WTC11 (cell line): ENCODE results near the gene IRX4. TPM values are rescaled to one million over a fixed set of nuclear protein-coding genes. Genes with fewer than 3 reads are reported as not detected.

Source experiments
- CBFB ChIP-seq: sonication (generic); formaldehyde crosslinking; IDR thresholded peaks from 2 replicates; pipeline ENCODE4 v1.8.1; 2022; ENCODE audit warnings: mild to moderate bottlenecking, low read depth, missing genetic modification reagents
- CREB1 ChIP-seq: sonication (generic); formaldehyde crosslinking; IDR thresholded peaks from 2 replicates; pipeline ENCODE4 v1.8.0; 2023; ENCODE audit warnings: mild to moderate bottlenecking, missing genetic modification reagents
- ETV6 ChIP-seq: sonication (generic); formaldehyde crosslinking; IDR thresholded peaks from 2 replicates; pipeline ENCODE4 v1.8.1; 2022; ENCODE audit warnings: mild to moderate bottlenecking, missing genetic modification reagents
- FOXK1 ChIP-seq: sonication (generic); formaldehyde crosslinking; IDR thresholded peaks from 2 replicates; pipeline ENCODE4 v1.8.0; 2022; ENCODE audit warnings: mild to moderate bottlenecking, moderate library complexity, missing genetic modification reagents
- FOXP1 ChIP-seq: sonication (generic); formaldehyde crosslinking; IDR thresholded peaks from 2 replicates; pipeline ENCODE4 v1.8.0; 2022; ENCODE audit warnings: missing genetic modification reagents, mild to moderate bottlenecking, moderate library complexity, borderline replicate concordance
- GTF2I ChIP-seq: fragments of 250-450 bp; sonication (Bioruptor Pico); conservative IDR thresholded peaks from 2 replicates; pipeline ENCODE4 v1.4.0; 2021; ENCODE audit warnings: mild to moderate bottlenecking
- KAT7 ChIP-seq: sonication (generic); formaldehyde crosslinking; IDR thresholded peaks from 2 replicates; pipeline ENCODE4 v1.8.1; 2023; ENCODE audit warnings: missing genetic modification reagents, mild to moderate bottlenecking, borderline replicate concordance
- NFATC4 ChIP-seq: fragments of 250-450 bp; sonication (Bioruptor Pico); IDR thresholded peaks from 2 replicates; pipeline ENCODE4 v1.9.0; 2021; ENCODE audit warnings: mild to moderate bottlenecking
- NFE2L1 ChIP-seq: sonication (generic); formaldehyde crosslinking; IDR thresholded peaks from 2 replicates; pipeline ENCODE4 v1.8.1; 2023; ENCODE audit warnings: missing genetic modification reagents
- NR1H2 ChIP-seq: sonication (generic); formaldehyde crosslinking; IDR thresholded peaks from 2 replicates; pipeline ENCODE4 v1.9.0; 2021; ENCODE audit warnings: mild to moderate bottlenecking, moderate library complexity, missing genetic modification reagents
- NR2C2 ChIP-seq: sonication (generic); formaldehyde crosslinking; IDR thresholded peaks from 2 replicates; pipeline ENCODE4 v1.8.0; 2022; ENCODE audit warnings: mild to moderate bottlenecking, missing genetic modification reagents
- RELA ChIP-seq: sonication (generic); formaldehyde crosslinking; IDR thresholded peaks from 2 replicates; pipeline ENCODE4 v1.8.1; 2022; ENCODE audit warnings: missing genetic modification reagents, mild to moderate bottlenecking, borderline replicate concordance
- TEAD4 ChIP-seq: sonication (generic); formaldehyde crosslinking; IDR thresholded peaks from 2 replicates; pipeline ENCODE4 v1.8.0; 2022; ENCODE audit warnings: mild to moderate bottlenecking, missing genetic modification reagents
- TP53 ChIP-seq: sonication (generic); formaldehyde crosslinking; IDR thresholded peaks from 2 replicates; pipeline ENCODE4 v1.8.1; 2023; ENCODE audit warnings: mild to moderate bottlenecking, missing genetic modification reagents
- ZNF263 ChIP-seq: sonication (generic); formaldehyde crosslinking; IDR thresholded peaks from 2 replicates; pipeline ENCODE4 v1.8.1; 2022; ENCODE audit warnings: low read depth, mild to moderate bottlenecking, moderate library complexity, missing genetic modification reagents
- ZNF317 ChIP-seq: sonication (generic); formaldehyde crosslinking; IDR thresholded peaks from 2 replicates; pipeline ENCODE4 v1.8.1; 2023; ENCODE audit warnings: low read depth, mild to moderate bottlenecking, moderate library complexity, missing genetic modification reagents, borderline replicate concordance
- total RNA-seq: library from RNA; stranded (reverse); gene quantifications from 3 replicates; pipeline ENCODE4 v1.2.3, GENCODE V29; 2021
- TF ChIP-seq, protein P1 (sequence below): sonication (generic); formaldehyde crosslinking; IDR thresholded peaks from 2 replicates; pipeline ENCODE4 v1.8.1; 2022; ENCODE audit warnings: missing genetic modification reagents, borderline replicate concordance
- TF ChIP-seq, protein P2 (sequence below): sonication (generic); formaldehyde crosslinking; conservative IDR thresholded peaks from 2 replicates; pipeline ENCODE4 v1.8.1; 2022; ENCODE audit warnings: mild to moderate bottlenecking, missing genetic modification reagents
- TF ChIP-seq, protein P3 (sequence below): sonication (generic); formaldehyde crosslinking; IDR thresholded peaks from 2 replicates; pipeline ENCODE4 v1.8.0; 2023; ENCODE audit warnings: missing genetic modification reagents
- TF ChIP-seq, protein P4 (sequence below): fragments of 250-450 bp; sonication (Bioruptor Pico); IDR thresholded peaks from 2 replicates; pipeline ENCODE4 v1.9.0; 2021; ENCODE audit warnings: mild to moderate bottlenecking
- TF ChIP-seq, protein P5 (sequence below): sonication (generic); formaldehyde crosslinking; IDR thresholded peaks from 2 replicates; pipeline ENCODE4 v1.8.1; 2023; ENCODE audit warnings: mild to moderate bottlenecking, missing genetic modification reagents, borderline replicate concordance
- TF ChIP-seq, protein P6 (sequence below): sonication (generic); formaldehyde crosslinking; IDR thresholded peaks from 2 replicates; pipeline ENCODE4 v1.8.1; 2023; ENCODE audit warnings: mild to moderate bottlenecking, missing genetic modification reagents
- TF ChIP-seq, protein P7 (sequence below): sonication (generic); formaldehyde crosslinking; IDR thresholded peaks from 2 replicates; pipeline ENCODE4 v1.8.1; 2023; ENCODE audit warnings: mild to moderate bottlenecking, missing genetic modification reagents, moderate library complexity
- TF ChIP-seq, protein P8 (sequence below): sonication (generic); formaldehyde crosslinking; IDR thresholded peaks from 2 replicates; pipeline ENCODE4 v1.8.1; 2022; ENCODE audit warnings: low read depth, missing genetic modification reagents, borderline replicate concordance

IRX4 gene
- total RNA-seq, 1 experiment from 2014 or later, result 9.0 TPM

DNA sequence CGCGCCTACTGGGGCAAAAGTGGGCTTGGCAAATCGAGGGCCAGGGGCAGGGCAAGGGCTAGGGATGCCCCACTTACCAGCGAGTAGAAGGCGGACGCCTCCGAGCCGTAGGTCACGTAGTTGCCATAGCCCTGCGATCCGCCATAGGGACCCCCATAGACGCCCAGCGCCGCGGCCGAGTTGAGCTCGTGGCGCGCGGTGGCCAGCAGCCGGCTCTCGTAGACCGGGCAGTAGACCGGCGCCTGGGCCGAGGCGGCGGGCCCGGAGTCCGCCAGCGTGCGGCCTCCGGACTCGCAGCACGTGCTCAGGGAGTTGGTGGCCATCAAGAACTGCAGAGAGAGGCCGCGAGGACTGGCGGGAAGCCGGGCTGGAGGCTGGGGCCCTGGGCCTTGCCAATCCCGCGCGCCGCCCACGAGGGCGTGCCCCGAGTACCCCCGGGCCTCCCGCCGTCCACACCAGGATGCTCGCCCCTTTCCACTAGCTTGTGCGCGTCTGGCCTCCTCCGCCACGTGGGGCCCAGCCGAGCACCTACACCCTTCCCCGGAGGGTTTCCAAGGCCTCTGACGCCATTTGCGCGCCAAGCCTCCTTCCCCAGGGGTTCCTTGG is 891 bp downstream of the IRX4 start (continued):
- TF ChIP-seq, protein P1, sequence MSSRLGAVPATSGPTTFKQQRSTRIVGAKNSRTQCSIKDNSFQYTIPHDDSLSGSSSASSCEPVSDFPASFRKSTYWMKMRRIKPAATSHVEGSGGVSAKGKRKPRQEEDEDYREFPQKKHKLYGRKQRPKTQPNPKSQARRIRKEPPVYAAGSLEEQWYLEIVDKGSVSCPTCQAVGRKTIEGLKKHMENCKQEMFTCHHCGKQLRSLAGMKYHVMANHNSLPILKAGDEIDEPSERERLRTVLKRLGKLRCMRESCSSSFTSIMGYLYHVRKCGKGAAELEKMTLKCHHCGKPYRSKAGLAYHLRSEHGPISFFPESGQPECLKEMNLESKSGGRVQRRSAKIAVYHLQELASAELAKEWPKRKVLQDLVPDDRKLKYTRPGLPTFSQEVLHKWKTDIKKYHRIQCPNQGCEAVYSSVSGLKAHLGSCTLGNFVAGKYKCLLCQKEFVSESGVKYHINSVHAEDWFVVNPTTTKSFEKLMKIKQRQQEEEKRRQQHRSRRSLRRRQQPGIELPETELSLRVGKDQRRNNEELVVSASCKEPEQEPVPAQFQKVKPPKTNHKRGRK (CRISPR knock-in tag), result no peak
- TF ChIP-seq, protein P2, sequence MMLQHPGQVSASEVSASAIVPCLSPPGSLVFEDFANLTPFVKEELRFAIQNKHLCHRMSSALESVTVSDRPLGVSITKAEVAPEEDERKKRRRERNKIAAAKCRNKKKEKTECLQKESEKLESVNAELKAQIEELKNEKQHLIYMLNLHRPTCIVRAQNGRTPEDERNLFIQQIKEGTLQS (CRISPR knock-in tag), result 0 out of 2 replicates have a peak, but pooled peaks have one; percentile 28
- TF ChIP-seq GTF2I (no peak), CBFB (CRISPR knock-in tag) (no peak), ETV6 (CRISPR knock-in tag) (0 out of 2 replicates have a peak, but pooled peaks have one; percentile 80), NFATC4 (CRISPR knock-in tag) (no peak), TEAD4 (CRISPR knock-in tag) (peak; percentile 19; the same call in 1 of the 2 replicates), NR2C2 (CRISPR knock-in tag) (peak; percentile 68), TP53 (CRISPR knock-in tag) (peak; percentile 87; the same call in 1 of the 2 replicates), NFE2L1 (CRISPR knock-in tag) (peak; percentile 78; the same call in 1 of the 2 replicates), ZNF317 (CRISPR knock-in tag) (peak; percentile 30; the same call in 1 of the 2 replicates), CREB1 (peak; percentile 91; the same call in 1 of the 2 replicates), RELA (CRISPR knock-in tag) (peak; percentile 76; the same call in 1 of the 2 replicates), FOXK1 (CRISPR knock-in tag) (peak; percentile 45; the same call in 1 of the 2 replicates), FOXP1 (CRISPR knock-in tag) (peak; percentile 95), KAT7 (CRISPR knock-in tag) (no peak), NR1H2 (CRISPR knock-in tag) (peak; percentile 79), ZNF263 (CRISPR knock-in tag) (no peak)
- TF ChIP-seq, protein P3, sequence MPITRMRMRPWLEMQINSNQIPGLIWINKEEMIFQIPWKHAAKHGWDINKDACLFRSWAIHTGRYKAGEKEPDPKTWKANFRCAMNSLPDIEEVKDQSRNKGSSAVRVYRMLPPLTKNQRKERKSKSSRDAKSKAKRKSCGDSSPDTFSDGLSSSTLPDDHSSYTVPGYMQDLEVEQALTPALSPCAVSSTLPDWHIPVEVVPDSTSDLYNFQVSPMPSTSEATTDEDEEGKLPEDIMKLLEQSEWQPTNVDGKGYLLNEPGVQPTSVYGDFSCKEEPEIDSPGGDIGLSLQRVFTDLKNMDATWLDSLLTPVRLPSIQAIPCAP (CRISPR knock-in tag), result peak; percentile 77; the same call in 1 of the 2 replicates
- TF ChIP-seq, protein P4, sequence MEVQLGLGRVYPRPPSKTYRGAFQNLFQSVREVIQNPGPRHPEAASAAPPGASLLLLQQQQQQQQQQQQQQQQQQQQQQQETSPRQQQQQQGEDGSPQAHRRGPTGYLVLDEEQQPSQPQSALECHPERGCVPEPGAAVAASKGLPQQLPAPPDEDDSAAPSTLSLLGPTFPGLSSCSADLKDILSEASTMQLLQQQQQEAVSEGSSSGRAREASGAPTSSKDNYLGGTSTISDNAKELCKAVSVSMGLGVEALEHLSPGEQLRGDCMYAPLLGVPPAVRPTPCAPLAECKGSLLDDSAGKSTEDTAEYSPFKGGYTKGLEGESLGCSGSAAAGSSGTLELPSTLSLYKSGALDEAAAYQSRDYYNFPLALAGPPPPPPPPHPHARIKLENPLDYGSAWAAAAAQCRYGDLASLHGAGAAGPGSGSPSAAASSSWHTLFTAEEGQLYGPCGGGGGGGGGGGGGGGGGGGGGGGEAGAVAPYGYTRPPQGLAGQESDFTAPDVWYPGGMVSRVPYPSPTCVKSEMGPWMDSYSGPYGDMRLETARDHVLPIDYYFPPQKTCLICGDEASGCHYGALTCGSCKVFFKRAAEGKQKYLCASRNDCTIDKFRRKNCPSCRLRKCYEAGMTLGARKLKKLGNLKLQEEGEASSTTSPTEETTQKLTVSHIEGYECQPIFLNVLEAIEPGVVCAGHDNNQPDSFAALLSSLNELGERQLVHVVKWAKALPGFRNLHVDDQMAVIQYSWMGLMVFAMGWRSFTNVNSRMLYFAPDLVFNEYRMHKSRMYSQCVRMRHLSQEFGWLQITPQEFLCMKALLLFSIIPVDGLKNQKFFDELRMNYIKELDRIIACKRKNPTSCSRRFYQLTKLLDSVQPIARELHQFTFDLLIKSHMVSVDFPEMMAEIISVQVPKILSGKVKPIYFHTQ (CRISPR knock-in tag), result no peak
- TF ChIP-seq, protein P5, sequence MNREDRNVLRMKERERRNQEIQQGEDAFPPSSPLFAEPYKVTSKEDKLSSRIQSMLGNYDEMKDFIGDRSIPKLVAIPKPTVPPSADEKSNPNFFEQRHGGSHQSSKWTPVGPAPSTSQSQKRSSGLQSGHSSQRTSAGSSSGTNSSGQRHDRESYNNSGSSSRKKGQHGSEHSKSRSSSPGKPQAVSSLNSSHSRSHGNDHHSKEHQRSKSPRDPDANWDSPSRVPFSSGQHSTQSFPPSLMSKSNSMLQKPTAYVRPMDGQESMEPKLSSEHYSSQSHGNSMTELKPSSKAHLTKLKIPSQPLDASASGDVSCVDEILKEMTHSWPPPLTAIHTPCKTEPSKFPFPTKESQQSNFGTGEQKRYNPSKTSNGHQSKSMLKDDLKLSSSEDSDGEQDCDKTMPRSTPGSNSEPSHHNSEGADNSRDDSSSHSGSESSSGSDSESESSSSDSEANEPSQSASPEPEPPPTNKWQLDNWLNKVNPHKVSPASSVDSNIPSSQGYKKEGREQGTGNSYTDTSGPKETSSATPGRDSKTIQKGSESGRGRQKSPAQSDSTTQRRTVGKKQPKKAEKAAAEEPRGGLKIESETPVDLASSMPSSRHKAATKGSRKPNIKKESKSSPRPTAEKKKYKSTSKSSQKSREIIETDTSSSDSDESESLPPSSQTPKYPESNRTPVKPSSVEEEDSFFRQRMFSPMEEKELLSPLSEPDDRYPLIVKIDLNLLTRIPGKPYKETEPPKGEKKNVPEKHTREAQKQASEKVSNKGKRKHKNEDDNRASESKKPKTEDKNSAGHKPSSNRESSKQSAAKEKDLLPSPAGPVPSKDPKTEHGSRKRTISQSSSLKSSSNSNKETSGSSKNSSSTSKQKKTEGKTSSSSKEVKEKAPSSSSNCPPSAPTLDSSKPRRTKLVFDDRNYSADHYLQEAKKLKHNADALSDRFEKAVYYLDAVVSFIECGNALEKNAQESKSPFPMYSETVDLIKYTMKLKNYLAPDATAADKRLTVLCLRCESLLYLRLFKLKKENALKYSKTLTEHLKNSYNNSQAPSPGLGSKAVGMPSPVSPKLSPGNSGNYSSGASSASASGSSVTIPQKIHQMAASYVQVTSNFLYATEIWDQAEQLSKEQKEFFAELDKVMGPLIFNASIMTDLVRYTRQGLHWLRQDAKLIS (CRISPR knock-in tag), result no peak
- TF ChIP-seq, protein P6, sequence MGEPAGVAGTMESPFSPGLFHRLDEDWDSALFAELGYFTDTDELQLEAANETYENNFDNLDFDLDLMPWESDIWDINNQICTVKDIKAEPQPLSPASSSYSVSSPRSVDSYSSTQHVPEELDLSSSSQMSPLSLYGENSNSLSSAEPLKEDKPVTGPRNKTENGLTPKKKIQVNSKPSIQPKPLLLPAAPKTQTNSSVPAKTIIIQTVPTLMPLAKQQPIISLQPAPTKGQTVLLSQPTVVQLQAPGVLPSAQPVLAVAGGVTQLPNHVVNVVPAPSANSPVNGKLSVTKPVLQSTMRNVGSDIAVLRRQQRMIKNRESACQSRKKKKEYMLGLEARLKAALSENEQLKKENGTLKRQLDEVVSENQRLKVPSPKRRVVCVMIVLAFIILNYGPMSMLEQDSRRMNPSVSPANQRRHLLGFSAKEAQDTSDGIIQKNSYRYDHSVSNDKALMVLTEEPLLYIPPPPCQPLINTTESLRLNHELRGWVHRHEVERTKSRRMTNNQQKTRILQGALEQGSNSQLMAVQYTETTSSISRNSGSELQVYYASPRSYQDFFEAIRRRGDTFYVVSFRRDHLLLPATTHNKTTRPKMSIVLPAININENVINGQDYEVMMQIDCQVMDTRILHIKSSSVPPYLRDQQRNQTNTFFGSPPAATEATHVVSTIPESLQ, result no peak
- TF ChIP-seq, protein P7, sequence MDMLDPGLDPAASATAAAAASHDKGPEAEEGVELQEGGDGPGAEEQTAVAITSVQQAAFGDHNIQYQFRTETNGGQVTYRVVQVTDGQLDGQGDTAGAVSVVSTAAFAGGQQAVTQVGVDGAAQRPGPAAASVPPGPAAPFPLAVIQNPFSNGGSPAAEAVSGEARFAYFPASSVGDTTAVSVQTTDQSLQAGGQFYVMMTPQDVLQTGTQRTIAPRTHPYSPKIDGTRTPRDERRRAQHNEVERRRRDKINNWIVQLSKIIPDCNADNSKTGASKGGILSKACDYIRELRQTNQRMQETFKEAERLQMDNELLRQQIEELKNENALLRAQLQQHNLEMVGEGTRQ (CRISPR knock-in tag), result no peak; the same call in 1 of the 2 replicates
- TF ChIP-seq, protein P8, sequence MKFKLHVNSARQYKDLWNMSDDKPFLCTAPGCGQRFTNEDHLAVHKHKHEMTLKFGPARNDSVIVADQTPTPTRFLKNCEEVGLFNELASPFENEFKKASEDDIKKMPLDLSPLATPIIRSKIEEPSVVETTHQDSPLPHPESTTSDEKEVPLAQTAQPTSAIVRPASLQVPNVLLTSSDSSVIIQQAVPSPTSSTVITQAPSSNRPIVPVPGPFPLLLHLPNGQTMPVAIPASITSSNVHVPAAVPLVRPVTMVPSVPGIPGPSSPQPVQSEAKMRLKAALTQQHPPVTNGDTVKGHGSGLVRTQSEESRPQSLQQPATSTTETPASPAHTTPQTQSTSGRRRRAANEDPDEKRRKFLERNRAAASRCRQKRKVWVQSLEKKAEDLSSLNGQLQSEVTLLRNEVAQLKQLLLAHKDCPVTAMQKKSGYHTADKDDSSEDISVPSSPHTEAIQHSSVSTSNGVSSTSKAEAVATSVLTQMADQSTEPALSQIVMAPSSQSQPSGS (CRISPR knock-in tag), result no peak
